Mucosa of descending colon (tissue), 3 donors: ENCODE results near the gene ST8SIA2. TPM values are rescaled to one million over a fixed set of nuclear protein-coding genes. Genes with fewer than 3 reads are reported as not detected.

Source experiments
- ATAC-seq: fragments of 200-7000 bp; cut with Tn5 transposase; one replicate; pipeline ENCODE4 v1.9.1; 2020; ENCODE audit warnings: mild to moderate bottlenecking, moderate library complexity
- DNase-seq, 3 donors: peaks; one replicate each; pipeline ENCODE4 v3.0.0-alpha.2; 2020
- H3K36me3 ChIP-seq: fragments of 200-600 bp; one replicate; pipeline ENCODE4 v1.8.0; 2021; ENCODE audit warnings: low read depth, mild to moderate bottlenecking
- H3K4me1 ChIP-seq: fragments of 200-600 bp; one replicate; pipeline ENCODE4 v1.8.0; 2021; ENCODE audit warnings: low read depth, mild to moderate bottlenecking
- H3K4me3 ChIP-seq: fragments of 200-600 bp; one replicate; pipeline ENCODE4 v1.8.0; 2021; ENCODE audit warnings: mild to moderate bottlenecking
- H3K9me3 ChIP-seq: fragments of 200-600 bp; one replicate; pipeline ENCODE4 v1.8.0; 2021; ENCODE audit warnings: mild to moderate bottlenecking
- intact Hi-C, 2 donors: fragments of 100-400 bp; cut with DNase I in 1 of 2; cut with micrococcal nuclease in 1 of 2; formaldehyde crosslinking; loops; one replicate each; pipeline versions ENCODE4 v1.11.0 to v1.11.1; 2022; cut with DNase I, micrococcal nuclease
- total RNA-seq, 3 donors: library from RNA; stranded (reverse); fragmentation: NEBNext Ultra II Directional in 2 of 3; extraction: Animal tissue kit (Norgen Biotek cat#: 25700) in 2 of 3; gene quantifications; one replicate each; pipeline versions ENCODE4 v1.2.1 to v1.2.4, GENCODE V29; 2021 to 2023
- TF ChIP-seq, protein P1 (sequence below): fragments of 200-600 bp; IDR thresholded peaks from one replicate; pipeline ENCODE4 v1.8.0; 2022; ENCODE audit warnings: antibody characterized with exemption, mild to moderate bottlenecking
- donor health status: DM: no; HTN: no; CAD: no; lungs with moderate emphysema.
- donor health status: DM: no; HTN: no; CAD: no.
- donor health status: DM: no; HTN: yes; CAD: no.

The ST8SIA2 gene
- total RNA-seq, 3 donors from 2014 or later = 0.29 to 0.44 (median 0.43) TPM

DNA sequence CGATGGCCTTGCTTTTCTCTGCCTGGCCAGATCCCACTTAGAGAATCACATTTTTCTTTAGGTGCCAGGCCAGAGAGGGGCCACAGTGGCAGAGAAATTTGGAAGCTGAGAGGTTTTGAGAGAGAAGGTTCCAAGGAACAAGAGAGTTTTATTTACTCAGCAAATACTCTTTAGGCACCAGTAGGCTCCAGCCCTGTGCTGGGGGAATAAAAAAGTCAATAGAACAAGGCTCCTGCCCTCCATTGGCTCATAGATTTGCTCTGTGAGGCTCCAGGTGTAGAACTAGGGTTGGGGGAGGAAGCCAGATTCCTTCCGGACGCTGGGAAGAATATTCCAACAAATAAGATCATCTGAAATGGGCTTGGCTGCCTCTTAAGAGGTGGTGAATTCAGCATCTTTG, 59.9 kb downstream of the ST8SIA2 start:
- TF ChIP-seq, protein P1, sequence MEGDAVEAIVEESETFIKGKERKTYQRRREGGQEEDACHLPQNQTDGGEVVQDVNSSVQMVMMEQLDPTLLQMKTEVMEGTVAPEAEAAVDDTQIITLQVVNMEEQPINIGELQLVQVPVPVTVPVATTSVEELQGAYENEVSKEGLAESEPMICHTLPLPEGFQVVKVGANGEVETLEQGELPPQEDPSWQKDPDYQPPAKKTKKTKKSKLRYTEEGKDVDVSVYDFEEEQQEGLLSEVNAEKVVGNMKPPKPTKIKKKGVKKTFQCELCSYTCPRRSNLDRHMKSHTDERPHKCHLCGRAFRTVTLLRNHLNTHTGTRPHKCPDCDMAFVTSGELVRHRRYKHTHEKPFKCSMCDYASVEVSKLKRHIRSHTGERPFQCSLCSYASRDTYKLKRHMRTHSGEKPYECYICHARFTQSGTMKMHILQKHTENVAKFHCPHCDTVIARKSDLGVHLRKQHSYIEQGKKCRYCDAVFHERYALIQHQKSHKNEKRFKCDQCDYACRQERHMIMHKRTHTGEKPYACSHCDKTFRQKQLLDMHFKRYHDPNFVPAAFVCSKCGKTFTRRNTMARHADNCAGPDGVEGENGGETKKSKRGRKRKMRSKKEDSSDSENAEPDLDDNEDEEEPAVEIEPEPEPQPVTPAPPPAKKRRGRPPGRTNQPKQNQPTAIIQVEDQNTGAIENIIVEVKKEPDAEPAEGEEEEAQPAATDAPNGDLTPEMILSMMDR = no peak
- H3K4me1 ChIP-seq = no peaks in the 10 kb centered on the region
- intact Hi-C loops = no loop called here
- H3K4me3 ChIP-seq = no peak overlapping the region
- ATAC-seq = no peak
- no peak for DNase-seq
- no peaks in the 10 kb centered on the region for H3K9me3 ChIP-seq
- no peaks in the 10 kb centered on the region for H3K36me3 ChIP-seq

DNA sequence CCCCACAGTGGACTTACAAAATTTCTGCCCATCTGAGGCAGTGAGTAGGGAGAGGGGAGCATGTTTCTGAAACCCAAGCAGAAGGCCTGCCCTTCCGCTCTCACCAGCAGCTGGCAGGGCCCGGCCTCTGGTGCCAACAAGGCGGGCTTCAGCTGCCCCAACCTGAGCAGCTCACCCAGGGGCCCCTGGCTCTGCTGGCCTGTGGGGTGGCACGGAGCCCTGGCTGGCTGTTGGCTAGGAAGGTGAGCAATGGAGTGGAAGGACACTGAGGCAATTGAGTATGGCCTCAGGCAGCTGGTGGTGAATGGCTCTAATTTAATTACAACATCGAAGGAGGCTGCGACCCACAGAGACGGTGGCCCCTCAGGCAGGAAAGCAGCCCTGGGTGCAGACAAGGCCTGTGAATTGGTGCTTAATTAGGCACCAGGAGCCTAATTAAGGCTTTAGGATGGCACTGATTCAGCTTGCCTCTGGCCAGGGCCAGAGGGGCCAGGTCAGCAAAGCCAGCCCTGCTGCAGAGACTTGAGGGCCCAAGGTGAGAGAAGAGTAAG, 60.9 kb downstream of the ST8SIA2 start:
- H3K9me3 ChIP-seq = no peaks in the 10 kb centered on the region
- H3K4me3 ChIP-seq = no peak overlapping the region
- no peak for DNase-seq
- H3K36me3 ChIP-seq = no peaks in the 10 kb centered on the region
- TF ChIP-seq, protein P1 = no peak
- ATAC-seq = no peak
- no peaks in the 10 kb centered on the region for H3K4me1 ChIP-seq
- intact Hi-C loops = no loop called here

DNA sequence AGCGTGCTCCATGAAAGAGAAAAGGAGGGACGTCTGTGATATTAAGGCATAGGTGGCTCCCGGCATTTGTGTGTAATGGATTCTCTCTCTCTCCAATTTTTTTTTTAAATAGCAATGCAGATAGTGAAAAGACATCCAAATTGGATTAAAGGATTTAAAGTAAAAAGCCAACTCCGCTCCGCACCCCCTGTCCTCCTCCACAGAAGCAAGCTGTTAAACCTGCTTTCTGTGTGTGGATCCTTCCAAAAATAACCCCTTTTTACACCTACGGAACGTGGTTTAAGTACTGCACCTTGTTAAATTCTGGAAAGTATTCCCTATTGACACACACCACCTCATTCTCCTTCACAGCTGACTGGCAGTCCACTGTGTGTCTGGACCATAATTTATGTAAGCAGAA, 61.6 kb downstream of the ST8SIA2 start:
- TF ChIP-seq, protein P1 = no peak
- H3K36me3 ChIP-seq = no peaks in the 10 kb centered on the region
- intact Hi-C loops = no loop called here
- no peaks in the 10 kb centered on the region for H3K4me1 ChIP-seq
- H3K9me3 ChIP-seq = no peaks in the 10 kb centered on the region
- DNase-seq (no peak), ATAC-seq (no peak)
- no peak overlapping the region for H3K4me3 ChIP-seq

DNA sequence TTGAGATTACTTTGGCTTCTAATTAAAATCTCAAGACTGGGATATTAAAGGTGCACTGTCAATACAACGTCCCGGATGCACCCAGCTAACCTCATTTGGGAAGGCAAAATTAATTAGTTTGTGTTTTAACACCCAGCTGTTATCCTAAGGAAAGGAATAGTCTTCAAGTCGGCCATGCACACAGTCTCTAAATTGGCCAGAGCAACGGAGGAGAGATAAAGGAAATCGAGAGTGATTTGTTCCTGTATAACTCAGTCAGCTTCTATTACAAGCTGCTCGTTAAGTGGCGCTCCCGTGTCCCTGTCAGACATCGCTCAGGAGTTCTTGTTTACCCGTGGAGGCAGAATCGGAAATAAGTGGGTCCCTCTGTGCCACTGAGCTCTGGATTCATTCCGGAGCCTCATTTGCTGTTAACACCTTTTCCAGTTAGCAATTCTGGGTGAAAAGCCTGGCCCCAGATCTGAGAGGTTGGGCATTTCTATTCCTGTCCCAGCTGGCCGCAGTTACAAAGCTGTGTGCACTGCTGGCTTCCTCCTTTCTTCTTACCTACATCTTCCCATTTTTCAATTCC, 63.9 kb downstream of the ST8SIA2 start:
- TF ChIP-seq, protein P1 = no peak
- no peak for ATAC-seq
- no peaks in the 10 kb centered on the region for H3K4me1 ChIP-seq
- intact Hi-C loops = no loop called here
- no peaks in the 10 kb centered on the region for H3K36me3 ChIP-seq
- DNase-seq = no peak
- no peaks in the 10 kb centered on the region for H3K9me3 ChIP-seq
- no peak overlapping the region for H3K4me3 ChIP-seq

DNA sequence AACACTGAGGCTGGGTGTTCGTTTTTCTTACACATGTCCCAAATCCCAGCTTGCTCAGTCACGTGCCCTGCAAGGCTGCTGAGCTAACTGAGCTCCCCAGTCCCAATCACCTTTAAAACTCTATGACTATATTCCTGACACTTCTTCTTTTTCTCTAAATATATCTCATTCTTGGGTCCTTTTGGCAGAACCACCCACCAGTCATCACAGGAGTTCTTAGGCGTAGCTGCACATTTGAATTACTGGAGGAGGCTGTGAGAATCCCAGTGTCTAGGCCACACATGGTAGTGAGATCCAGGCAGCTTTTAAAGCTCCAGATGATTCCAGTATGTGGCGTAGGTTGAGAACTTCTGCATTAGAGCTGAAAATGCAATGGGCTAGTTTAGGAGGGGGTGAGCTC, 66.3 kb downstream of the ST8SIA2 start:
- no peak for ATAC-seq
- TF ChIP-seq, protein P1 = no peak
- Histone ChIP-seq H3K9me3 (no peaks in the 10 kb centered on the region), H3K4me1 (no peaks in the 10 kb centered on the region), H3K4me3 (no peak overlapping the region), H3K36me3 (no peaks in the 10 kb centered on the region)
- DNase-seq = no peak
- intact Hi-C loops = no loop called here
